Tibial nerve (tissue), 4 donors: ENCODE data around the gene CACNA1G. TPM values are rescaled to one million over a fixed set of nuclear protein-coding genes. Genes with fewer than 3 reads are reported as not detected.

Experiments
- DNase-seq, 2 donors: peaks; one replicate each; pipeline ENCODE4 v3.0.0-alpha.2; 2019; ENCODE audit warnings: low spot score in 2 of 2
- H3K27ac ChIP-seq, 4 donors: fragments of 200-600 bp; sonication (generic) in 3 of 4; one replicate each; pipeline ENCODE4 v1.5.1; 2017 to 2019; ENCODE audit warnings: mild to moderate bottlenecking in 1 of 4
- H3K27me3 ChIP-seq, 2 donors: fragments of 200-600 bp; sonication (generic) in 1 of 2; one replicate each; pipeline versions ENCODE4 v1.5.1 to v1.6.0; 2017 to 2019
- H3K36me3 ChIP-seq, 3 donors: fragments of 200-600 bp; sonication (generic); one replicate each; pipeline ENCODE4 v1.5.1; 2018 to 2019
- H3K4me1 ChIP-seq, 4 donors: fragments of 200-600 bp; sonication (generic) in 3 of 4; one replicate each; pipeline ENCODE4 v1.5.1; 2017 to 2019
- H3K4me3 ChIP-seq, 4 donors: fragments of 200-600 bp; sonication (generic) in 3 of 4; one replicate each; pipeline ENCODE4 v1.5.1; 2017 to 2019; ENCODE audit warnings: mild to moderate bottlenecking in 1 of 4, moderate library complexity in 1 of 4
- H3K9me3 ChIP-seq, 4 donors: fragments of 200-600 bp; sonication (generic) in 3 of 4; one replicate each; pipeline ENCODE4 v1.5.1; 2017 to 2019
- CTCF ChIP-seq, 5 experiments: fragments of 200-600 bp in 3 of 5; fragments of 450-650 bp in 2 of 5; sonication (generic) in 3 of 5; IDR thresholded peaks; one replicate each; pipeline ENCODE4 v1.5.1; 2016 to 2019; ENCODE audit warnings: antibody characterized with exemption in 5 of 5, mild to moderate bottlenecking in 3 of 5, moderate library complexity in 2 of 5
- EP300 ChIP-seq, 2 donors: sonication (generic); formaldehyde crosslinking; IDR thresholded peaks; one replicate each; pipeline ENCODE4 v1.6.1; 2017; ENCODE audit warnings: antibody characterized with exemption in 2 of 2, mild to moderate bottlenecking in 1 of 2
- POLR2A ChIP-seq, 2 donors: fragments of 450-650 bp; IDR thresholded peaks; one replicate each; pipeline ENCODE4 v1.6.1; 2017; ENCODE audit warnings: antibody characterized with exemption in 2 of 2, mild to moderate bottlenecking in 2 of 2, moderate library complexity in 2 of 2
- WGBS, 2 donors: methylation state at CpG; one replicate each; pipeline ENCODE4 v1.1.5; 2018; 5-methylcytosine and 5-hydroxymethylcytosine counted together
- total RNA-seq, 4 donors: library from RNA; depleted of rRNA; stranded (reverse); fragments of >200 nt; gene quantifications; one replicate each; pipeline ENCODE4 v1.1.0, GENCODE V29; 2016

The CACNA1G gene
- total RNA-seq, 4 donors from 2014 or later, result 0.21 to 2.2 TPM; not detected in 2

- Histone ChIP-seq H3K9me3 (no peaks in the 10 kb centered on the region), H3K4me1 (peaks cover 0 to 6% (median 0%) of the 10 kb centered on the region in 4 donors), H3K36me3 (no peaks in the 10 kb centered on the region), H3K27ac (no peak overlapping the region), H3K4me3 (no peak overlapping the region), H3K27me3 (no peaks in the 10 kb centered on the region)
- TF ChIP-seq EP300 (IDR thresholded peaks at IDR 0.05) (no peak), POLR2A (IDR thresholded peaks at IDR 0.05) (no peak), CTCF (IDR thresholded peaks at IDR 0.05) (peak in 1 of 5 experiments; percentile 16)
- WGBS, 2 donors, result 44 to 59% methylated on average over 23 to 26 of the region's 26 CpGs
- DNase-seq, result no peak
Measured at GRCh38 chr17:50613007-50613992, 52.8 kb downstream of the CACNA1G start.

DNA sequence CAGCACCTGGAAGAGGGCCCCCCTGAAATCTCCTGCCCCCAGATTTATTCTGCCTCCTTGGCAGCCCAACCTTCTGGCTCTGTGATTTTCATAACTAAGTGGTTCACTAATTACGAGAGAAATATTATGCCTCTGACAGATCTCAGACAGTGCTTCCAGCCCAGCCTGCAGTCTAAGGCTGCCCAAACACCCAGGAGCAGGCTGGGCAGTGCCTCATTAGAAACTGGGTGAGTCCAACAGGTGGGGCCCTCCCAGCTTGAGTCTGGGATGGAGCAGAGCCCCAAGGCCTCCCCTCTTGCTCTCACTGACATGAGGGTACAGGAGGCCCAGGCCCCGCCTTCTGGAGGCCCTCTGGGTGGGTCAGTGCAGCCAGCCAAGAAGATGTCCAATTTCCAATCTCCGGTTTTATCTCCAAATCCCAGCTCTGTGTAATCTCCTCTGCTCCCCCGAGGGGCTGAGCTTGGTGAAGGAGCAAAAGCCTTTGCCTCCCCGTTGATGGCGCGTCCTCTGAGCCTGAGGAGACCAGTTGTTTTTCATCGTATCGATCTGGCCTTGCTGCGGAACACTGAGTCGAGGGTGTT lies 54.0 kb downstream of the CACNA1G start:
- Histone ChIP-seq H3K36me3 (no peaks in the 10 kb centered on the region), H3K27ac (no peak overlapping the region), H3K4me1 (peaks cover 0 to 6% (median 0%) of the 10 kb centered on the region in 4 donors), H3K27me3 (no peaks in the 10 kb centered on the region), H3K9me3 (no peaks in the 10 kb centered on the region), H3K4me3 (no peak overlapping the region)
- WGBS, 2 donors, result 62 to 71% methylated on average over 11 of the region's 11 CpGs
- TF ChIP-seq POLR2A (IDR thresholded peaks at IDR 0.05) (no peak), EP300 (IDR thresholded peaks at IDR 0.05) (no peak), CTCF (IDR thresholded peaks at IDR 0.05) (no peak)
- no peak for DNase-seq

- 72 to 76% methylated on average over 7 of the region's 7 CpGs for WGBS, 2 donors
- H3K36me3 ChIP-seq, result no peaks in the 10 kb centered on the region
- H3K27ac ChIP-seq, result no peak overlapping the region
- peaks cover 0 to 2% of the 10 kb centered on the region in 2 donors for H3K27me3 ChIP-seq
- DNase-seq, result no peak
- TF ChIP-seq CTCF (IDR thresholded peaks at IDR 0.05) (no peak), POLR2A (IDR thresholded peaks at IDR 0.05) (no peak), EP300 (IDR thresholded peaks at IDR 0.05) (no peak)
- H3K4me1 ChIP-seq, result peaks cover 0 to 6% (median 0%) of the 10 kb centered on the region in 4 donors
- H3K4me3 ChIP-seq, result no peak overlapping the region
- no peaks in the 10 kb centered on the region for H3K9me3 ChIP-seq
Measured at GRCh38 chr17:50615828-50616227, 55.3 kb downstream of the CACNA1G start.

DNA sequence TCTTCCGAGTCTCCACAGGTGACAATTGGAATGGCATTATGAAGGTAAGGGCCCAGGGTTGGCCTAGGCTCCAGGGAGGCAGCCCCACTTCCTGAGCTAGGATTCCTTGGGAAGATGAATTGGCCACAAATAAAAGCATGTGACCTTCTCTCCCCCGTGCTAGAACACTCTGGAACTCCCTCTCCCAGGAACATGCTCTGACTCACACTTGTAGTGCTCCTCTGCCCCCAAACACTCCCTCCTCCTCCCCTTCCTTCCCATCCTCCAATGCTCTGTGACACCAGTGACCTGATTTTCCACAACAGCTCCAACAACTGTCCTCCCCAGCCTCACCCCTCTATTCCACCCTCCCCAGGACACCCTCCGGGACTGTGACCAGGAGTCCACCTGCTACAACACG lies 57.8 kb downstream of the CACNA1G start:
- DNase-seq, result no peak
- Histone ChIP-seq H3K36me3 (no peaks in the 10 kb centered on the region), H3K27me3 (peaks cover 0 to 11% of the 10 kb centered on the region in 2 donors), H3K4me3 (no peak overlapping the region), H3K27ac (no peak overlapping the region), H3K9me3 (no peaks in the 10 kb centered on the region), H3K4me1 (peaks cover 0 to 6% (median 0%) of the 10 kb centered on the region in 4 donors)
- TF ChIP-seq EP300 (IDR thresholded peaks at IDR 0.05) (no peak), POLR2A (IDR thresholded peaks at IDR 0.05) (no peak), CTCF (IDR thresholded peaks at IDR 0.05) (no peak)
- 70 to 75% methylated on average over 4 of the region's 4 CpGs for WGBS, 2 donors

DNA sequence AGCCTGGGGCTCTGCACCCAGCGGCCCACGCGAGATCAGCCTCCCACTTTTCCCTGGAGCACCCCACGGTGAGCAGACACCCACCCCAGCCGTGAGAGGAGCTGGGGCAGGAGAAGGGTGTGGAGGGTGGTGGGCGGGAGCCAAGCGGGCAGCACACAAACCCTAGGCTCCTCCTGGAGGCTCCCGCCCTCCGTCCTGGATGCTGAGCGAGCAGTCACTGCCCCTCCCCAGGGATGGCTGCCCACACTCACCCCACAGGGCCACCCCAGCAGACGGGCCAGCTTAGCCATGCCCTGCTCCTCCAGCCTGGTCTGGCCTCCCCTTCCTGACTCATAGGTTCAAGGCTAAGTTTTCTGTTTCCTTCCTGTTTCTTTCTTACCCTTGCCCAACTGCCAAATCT lies 58.4 kb downstream of the CACNA1G start:
- H3K4me3 ChIP-seq, result no peak overlapping the region
- H3K4me1 ChIP-seq, result peaks cover 0 to under 1% (median 0%) of the 10 kb centered on the region in 4 donors
- DNase-seq, result no peak
- TF ChIP-seq POLR2A (IDR thresholded peaks at IDR 0.05), result no peak
- TF ChIP-seq EP300 (IDR thresholded peaks at IDR 0.05), result no peak
- no peak for TF ChIP-seq CTCF (IDR thresholded peaks at IDR 0.05)
- H3K36me3 ChIP-seq, result no peaks in the 10 kb centered on the region
- H3K27me3 ChIP-seq, result peaks cover 0 to 11% of the 10 kb centered on the region in 2 donors
- no peaks in the 10 kb centered on the region for H3K9me3 ChIP-seq
- 66 to 67% methylated on average over 6 to 11 of the region's 11 CpGs for WGBS, 2 donors
- H3K27ac ChIP-seq, result no peak overlapping the region
